ENCODE results near the gene TMEM184A. TPM values are rescaled to one million over a fixed set of nuclear protein-coding genes. Genes with fewer than 3 reads are reported as not detected.

The TMEM184A gene
- total RNA-seq, 2 donors from 2014 or later, result 4.6 to 5.1 TPM

DNA sequence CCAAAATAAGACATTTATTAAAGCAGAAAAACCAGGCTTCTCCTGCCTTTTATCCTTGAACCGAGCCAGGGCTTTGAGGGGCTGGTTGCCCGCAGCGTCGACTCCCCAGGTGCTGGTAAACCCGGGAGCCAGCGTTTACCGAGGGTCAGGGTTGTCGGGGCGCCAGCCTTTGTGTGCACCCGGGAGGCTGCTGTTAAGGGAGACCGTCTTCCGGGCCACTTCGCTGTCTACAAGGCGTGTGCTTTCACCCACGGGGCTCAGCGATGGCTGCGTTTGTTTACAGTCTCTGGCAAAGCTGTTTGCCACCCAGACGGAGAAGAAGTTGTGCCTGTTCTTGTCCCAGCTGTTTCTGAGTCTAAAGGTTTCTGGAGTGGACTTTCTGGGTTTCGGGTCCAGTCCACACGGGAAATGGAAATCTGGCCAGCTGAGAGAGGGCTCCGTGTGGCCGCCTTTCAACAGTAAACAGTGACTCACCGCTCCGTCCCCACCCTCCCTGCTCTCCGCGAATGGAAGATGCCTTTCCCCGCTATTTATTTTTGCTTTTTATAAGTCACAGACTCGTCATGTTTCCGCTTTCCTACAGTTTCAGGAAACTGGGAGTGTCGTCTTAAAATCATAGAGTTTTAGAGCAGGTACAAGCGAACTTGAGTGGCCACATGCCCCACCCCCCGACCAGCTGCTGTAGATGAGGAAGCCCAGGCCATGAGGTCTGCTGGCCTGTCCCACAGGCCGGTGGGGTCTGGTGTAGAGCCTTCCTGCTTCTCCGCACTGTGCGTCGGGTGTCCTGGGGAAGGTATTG lies 23.4 kb downstream of the TMEM184A start:
- no peaks in the 10 kb centered on the region for H3K27me3 ChIP-seq (ENCODE audit: control insufficient read depth, insufficient read depth, low read length, poor library complexity, severe bottlenecking)
- no peak overlapping the region for H3K4me3 ChIP-seq (ENCODE audit: low read length)
- no peak overlapping the region for H3K9ac ChIP-seq (ENCODE audit: extremely low read depth, low read length, poor library complexity, severe bottlenecking)
- Mint-ChIP-seq H3K27ac (peak overlapping the region; percentile 46), H3K4me1 (peaks cover 19% of the 10 kb centered on the region), H3K9me3 (no peaks in the 10 kb centered on the region), H3K27me3 (ENCODE audit: insufficient read depth) (no peaks in the 10 kb centered on the region), H3K4me3 (peak overlapping the region; percentile 71), H3K36me3 (ENCODE audit: low read depth) (no peaks in the 10 kb centered on the region)
- H3K4me1 ChIP-seq (ENCODE audit: control insufficient read depth, insufficient read depth, low read length), result peaks cover 10% of the 10 kb centered on the region
- H3K36me3 ChIP-seq (ENCODE audit: control insufficient read depth, insufficient read depth, low read length), result no peaks in the 10 kb centered on the region
- H3K27ac ChIP-seq (ENCODE audit: low read depth, low read length), result no peak overlapping the region
- WGBS, 2 experiments (ENCODE audit: insufficient coverage in 1 of 2, insufficient read length in 1 of 2), result 58 to 71% methylated on average over 31 to 36 of the region's 36 CpGs
- TF ChIP-seq, protein P1, sequence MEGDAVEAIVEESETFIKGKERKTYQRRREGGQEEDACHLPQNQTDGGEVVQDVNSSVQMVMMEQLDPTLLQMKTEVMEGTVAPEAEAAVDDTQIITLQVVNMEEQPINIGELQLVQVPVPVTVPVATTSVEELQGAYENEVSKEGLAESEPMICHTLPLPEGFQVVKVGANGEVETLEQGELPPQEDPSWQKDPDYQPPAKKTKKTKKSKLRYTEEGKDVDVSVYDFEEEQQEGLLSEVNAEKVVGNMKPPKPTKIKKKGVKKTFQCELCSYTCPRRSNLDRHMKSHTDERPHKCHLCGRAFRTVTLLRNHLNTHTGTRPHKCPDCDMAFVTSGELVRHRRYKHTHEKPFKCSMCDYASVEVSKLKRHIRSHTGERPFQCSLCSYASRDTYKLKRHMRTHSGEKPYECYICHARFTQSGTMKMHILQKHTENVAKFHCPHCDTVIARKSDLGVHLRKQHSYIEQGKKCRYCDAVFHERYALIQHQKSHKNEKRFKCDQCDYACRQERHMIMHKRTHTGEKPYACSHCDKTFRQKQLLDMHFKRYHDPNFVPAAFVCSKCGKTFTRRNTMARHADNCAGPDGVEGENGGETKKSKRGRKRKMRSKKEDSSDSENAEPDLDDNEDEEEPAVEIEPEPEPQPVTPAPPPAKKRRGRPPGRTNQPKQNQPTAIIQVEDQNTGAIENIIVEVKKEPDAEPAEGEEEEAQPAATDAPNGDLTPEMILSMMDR (conservative IDR thresholded peaks at IDR 0.05), result no peak
- peak; percentile 71 for DNase-seq
- no peaks in the 10 kb centered on the region for H3K9me3 ChIP-seq (ENCODE audit: control insufficient read depth, low read length)

DNA sequence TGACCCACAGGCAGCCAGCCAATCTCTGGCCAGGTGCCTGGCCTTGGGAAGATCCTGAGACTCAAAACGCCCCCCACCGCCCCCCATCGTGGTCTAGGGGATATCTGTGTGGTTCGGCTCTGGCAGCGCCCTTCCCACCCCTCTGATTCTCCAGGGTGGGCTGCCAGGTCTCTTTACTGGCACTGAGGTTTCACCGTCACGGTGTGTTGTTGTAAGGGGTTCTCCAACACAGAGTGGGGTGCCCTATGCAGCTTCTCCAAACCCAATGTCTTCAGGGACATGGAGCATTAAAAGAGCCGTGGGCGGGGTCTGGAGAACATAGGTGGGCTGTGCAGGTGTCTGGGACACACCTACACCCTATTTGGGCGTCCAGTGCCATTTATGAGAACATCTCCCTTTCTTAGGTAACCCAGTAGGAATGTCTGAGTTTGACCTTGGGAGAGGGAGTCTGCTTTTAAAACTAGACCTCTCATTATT lies 24.0 kb downstream of the TMEM184A start:
- Mint-ChIP-seq H3K27ac (no peak overlapping the region), H3K36me3 (ENCODE audit: low read depth) (no peaks in the 10 kb centered on the region), H3K4me1 (peaks cover 19% of the 10 kb centered on the region), H3K9me3 (no peaks in the 10 kb centered on the region), H3K27me3 (ENCODE audit: insufficient read depth) (no peaks in the 10 kb centered on the region), H3K4me3 (peak overlapping the region; percentile 71)
- DNase-seq, result no peak
- Histone ChIP-seq H3K4me3 (ENCODE audit: low read length) (no peak overlapping the region), H3K9me3 (ENCODE audit: control insufficient read depth, low read length) (no peaks in the 10 kb centered on the region), H3K36me3 (ENCODE audit: control insufficient read depth, insufficient read depth, low read length) (no peaks in the 10 kb centered on the region), H3K4me1 (ENCODE audit: control insufficient read depth, insufficient read depth, low read length) (peaks cover 3% of the 10 kb centered on the region), H3K27me3 (ENCODE audit: control insufficient read depth, insufficient read depth, low read length, poor library complexity, severe bottlenecking) (no peaks in the 10 kb centered on the region), H3K27ac (ENCODE audit: low read depth, low read length) (no peak overlapping the region), H3K9ac (ENCODE audit: extremely low read depth, low read length, poor library complexity, severe bottlenecking) (no peak overlapping the region)
- WGBS, 2 experiments (ENCODE audit: insufficient coverage in 1 of 2, insufficient read length in 1 of 2), result 79 to 94% methylated on average over 3 to 10 of the region's 10 CpGs
- TF ChIP-seq, protein P1 (conservative IDR thresholded peaks at IDR 0.05), result no peak

DNA sequence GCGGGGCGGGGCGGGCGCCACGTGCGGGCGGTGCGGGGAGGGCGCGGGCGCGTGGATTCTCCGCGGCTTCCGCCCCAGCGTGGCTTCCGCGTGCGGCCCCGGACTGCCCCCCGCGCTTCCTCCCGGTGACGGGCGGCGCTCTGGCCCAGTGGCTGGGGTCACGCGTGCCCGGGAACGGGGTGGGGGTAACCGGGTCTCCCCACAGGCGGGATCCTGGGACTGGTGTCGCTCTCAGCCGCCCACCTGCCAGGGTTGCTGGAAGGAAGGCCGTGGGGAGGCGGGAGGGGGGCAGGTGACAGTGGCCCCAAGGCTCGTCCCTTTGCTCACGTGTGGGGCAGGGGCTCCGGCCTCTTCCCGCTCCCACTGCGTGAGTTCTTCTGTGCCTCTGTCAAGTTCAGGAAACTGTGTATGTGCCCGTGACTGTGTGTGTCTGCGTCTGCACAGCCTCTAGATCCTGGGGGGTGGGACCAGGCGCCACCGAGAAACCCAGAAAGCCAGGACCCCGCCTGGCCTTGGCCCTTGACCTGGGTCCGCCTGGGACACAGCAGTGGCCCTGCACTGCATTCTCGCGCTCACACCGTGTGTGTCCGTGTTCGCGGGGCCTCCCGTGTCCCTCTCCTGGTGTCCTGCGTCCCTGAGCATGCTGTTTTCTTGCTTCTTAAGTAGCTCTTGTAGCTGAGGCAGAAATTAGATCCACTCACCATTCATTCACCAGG lies 24.6 kb downstream of the TMEM184A start:
- peak overlapping the region; percentile 71 for H3K4me3 Mint-ChIP-seq

More for the DNA sequence above, 24.6 kb downstream of the TMEM184A start:
- peak overlapping the region; percentile 66 for H3K4me3 ChIP-seq (ENCODE audit: low read length)
- Mint-ChIP-seq H3K27me3 (ENCODE audit: insufficient read depth) (peaks cover 6% of the 10 kb centered on the region), H3K36me3 (ENCODE audit: low read depth) (no peaks in the 10 kb centered on the region), H3K9me3 (no peaks in the 10 kb centered on the region), H3K4me1 (peaks cover 16% of the 10 kb centered on the region), H3K27ac (peak overlapping the region; percentile 68)
- no peak overlapping the region for H3K9ac ChIP-seq (ENCODE audit: extremely low read depth, low read length, poor library complexity, severe bottlenecking)
- H3K27ac ChIP-seq (ENCODE audit: low read depth, low read length), result no peak overlapping the region
- peaks cover 3% of the 10 kb centered on the region for H3K27me3 ChIP-seq (ENCODE audit: control insufficient read depth, insufficient read depth, low read length, poor library complexity, severe bottlenecking)
- no peaks in the 10 kb centered on the region for H3K9me3 ChIP-seq (ENCODE audit: control insufficient read depth, low read length)
- no peak for DNase-seq
- TF ChIP-seq, protein P1 (conservative IDR thresholded peaks at IDR 0.05), result no peak
- 35 to 36% methylated on average over 40 to 55 of the region's 55 CpGs for WGBS, 2 experiments (ENCODE audit: insufficient coverage in 1 of 2, insufficient read length in 1 of 2)
- no peaks in the 10 kb centered on the region for H3K4me1 ChIP-seq (ENCODE audit: control insufficient read depth, insufficient read depth, low read length)
- no peaks in the 10 kb centered on the region for H3K36me3 ChIP-seq (ENCODE audit: control insufficient read depth, insufficient read depth, low read length)
